HL-60 (cell line): ENCODE measurements around the gene TCAP.
A peak's percentile ranks its signal among the peaks of the same experiment; 100 is the strongest.

Experiments used
- DNase-seq, 2 experiments: peaks; one replicate each; pipeline ENCODE4 v3.0.0-alpha.2; 2010 to 2020; ENCODE audit warnings: low read depth in 1 of 2, low spot score in 1 of 2
- H3K27ac ChIP-seq: fragments of 250-450 bp; sonication (Bioruptor Pico); replicated peaks from 2 replicates; pipeline ENCODE4 v1.5.1; 2020; ENCODE audit warnings: mild to moderate bottlenecking, moderate library complexity
- H3K27me3 ChIP-seq: fragments of 250-450 bp; sonication (Bioruptor Pico); 2 replicates; pipeline ENCODE4 v1.5.1; 2021; ENCODE audit warnings: mild to moderate bottlenecking, moderate library complexity; ENCODE audit not compliant: insufficient read depth, poor library complexity, severe bottlenecking
- H3K4me3 ChIP-seq: replicated peaks from 2 replicates; pipeline ENCODE4 v1.5.1; 2011; ENCODE audit warnings: mild to moderate bottlenecking, control low read depth, low read length; ENCODE audit not compliant: insufficient read depth
- CTCF ChIP-seq: IDR thresholded peaks from one replicate; pipeline ENCODE4 v1.5.1; 2011; ENCODE audit warnings: low read length, control low read depth, inconsistent platforms; ENCODE audit not compliant: insufficient read depth
- GABPA ChIP-seq: IDR thresholded peaks from 2 replicates; pipeline ENCODE4 v1.6.1; 2012; ENCODE audit warnings: low read depth
- POLR2AphosphoS5 ChIP-seq: IDR thresholded peaks from 2 replicates; pipeline ENCODE4 v1.6.1; 2012; ENCODE audit warnings: low read depth
- REST ChIP-seq: IDR thresholded peaks from 2 replicates; pipeline ENCODE4 v1.6.1; 2012; ENCODE audit warnings: low read depth; ENCODE audit not compliant: insufficient replicate concordance
- SPI1 ChIP-seq: IDR thresholded peaks from 2 replicates; pipeline ENCODE4 v1.6.1; 2012; ENCODE audit warnings: low read depth, mild to moderate bottlenecking, borderline replicate concordance

The TCAP gene

GRCh38 chr17:39636587-39636926 is 28.6 kb upstream of the TCAP start:
- peak in 1 of 2 experiments; percentile 8 for DNase-seq
- TF ChIP-seq REST (no peak), GABPA (no peak), CTCF (no peak), SPI1 (no peak), POLR2AphosphoS5 (no peak)
- peak overlapping the region; percentile 97 for H3K27ac ChIP-seq
- H3K27me3 ChIP-seq, result no peaks in the 10 kb centered on the region
- H3K4me3 ChIP-seq, result peak overlapping the region; percentile 90

- Histone ChIP-seq H3K27me3 (no peaks in the 10 kb centered on the region), H3K4me3 (peak within 1 kb of the TSS; percentile 90), H3K27ac (peak within 1 kb of the TSS; percentile 97)
- peak; percentile 89 to 91 for DNase-seq
- TF ChIP-seq POLR2AphosphoS5, result peak; percentile 68
- TF ChIP-seq SPI1, result peak; percentile 43; the same call in 1 of the 2 replicates
- peak; percentile 14 for TF ChIP-seq REST
- peak; percentile 91 for TF ChIP-seq GABPA
- no peak for TF ChIP-seq CTCF
Observed at GRCh38 chr17:39636927-39637736, 28.0 kb upstream of the TCAP start, which contains the start of gene STARD3. Gene STARD3, plus strand, starts transcription at chr17:39637144. Its CDS starts 16,388 bp downstream, at chr17:39653532.

GRCh38 chr17:39638317-39638716 is 26.8 kb upstream of the TCAP start:
- H3K4me3 ChIP-seq, result peak overlapping the region; percentile 90
- no peak overlapping the region for H3K27ac ChIP-seq
- DNase-seq, result no peak
- H3K27me3 ChIP-seq, result no peaks in the 10 kb centered on the region
- no peak for TF ChIP-seq CTCF
- no peak for TF ChIP-seq REST
- no peak for TF ChIP-seq SPI1
- TF ChIP-seq GABPA, result no peak
- TF ChIP-seq POLR2AphosphoS5, result no peak
